Neural cell (in vitro differentiated cells): ENCODE data around the gene DOK6. TPM values are rescaled to one million over a fixed set of nuclear protein-coding genes. Genes with fewer than 3 reads are reported as not detected.

Source experiments
- H2AFZ ChIP-seq: fragments of 200-600, 300-800 bp; sonication (generic), shearing (Covaris generic); 2 replicates; pipeline ENCODE4 v1.6.0; 2014; ENCODE audit warnings: low read depth, mild to moderate bottlenecking, antibody characterized with exemption, low read length, moderate library complexity
- H3F3A ChIP-seq: fragments of 200-600 bp; shearing (Covaris generic); 2 replicates; pipeline ENCODE4 v1.6.1; 2016; ENCODE audit warnings: mild to moderate bottlenecking, moderate library complexity, mixed read lengths, antibody characterized with exemption, low read length; ENCODE audit not compliant: insufficient read depth, poor library complexity, severe bottlenecking
- H3K27ac ChIP-seq: fragments of 200-600, 300-800 bp; sonication (generic), shearing (Covaris generic); 2 replicates; pipeline ENCODE4 v1.5.1; 2014; ENCODE audit warnings: mild to moderate bottlenecking, low read length, moderate library complexity
- H3K27me3 ChIP-seq: fragments of 300-800, 200-600 bp; sonication (generic), shearing (Covaris generic); 2 replicates; pipeline ENCODE4 v1.6.0; 2014; ENCODE audit warnings: mild to moderate bottlenecking, low read depth, low read length, moderate library complexity; ENCODE audit not compliant: insufficient read depth
- H3K36me3 ChIP-seq: fragments of 300-800, 200-600 bp; sonication (generic), shearing (Covaris generic); 2 replicates; pipeline ENCODE4 v1.5.1; 2014; ENCODE audit warnings: mild to moderate bottlenecking, antibody characterized with exemption, low read length, moderate library complexity; ENCODE audit not compliant: insufficient read depth
- H3K4me2 ChIP-seq: fragments of 300-800, 200-600 bp; sonication (generic), shearing (Covaris generic); 2 replicates; pipeline ENCODE4 v1.6.0; 2014; ENCODE audit warnings: mild to moderate bottlenecking, low read length
- H3K4me3 ChIP-seq: fragments of 300-800, 200-600 bp; sonication (generic), shearing (Covaris generic); 2 replicates; pipeline ENCODE4 v1.5.1; 2014; ENCODE audit warnings: mild to moderate bottlenecking, low read length, moderate library complexity
- H3K79me2 ChIP-seq: fragments of 200-600 bp; shearing (Covaris generic); replicated peaks from 2 replicates; pipeline ENCODE4 v1.6.0; 2014; ENCODE audit warnings: mild to moderate bottlenecking, low read length, moderate library complexity; ENCODE audit not compliant: insufficient read depth
- H3K9ac ChIP-seq: fragments of 300-800, 200-600 bp; sonication (generic), shearing (Covaris generic); 2 replicates; pipeline ENCODE4 v1.6.1; 2016; ENCODE audit warnings: mild to moderate bottlenecking, low read length, mixed read lengths
- H3K9me2 ChIP-seq: fragments of 200-600 bp; shearing (Covaris generic); 2 replicates; pipeline ENCODE4 v1.6.1; 2016; ENCODE audit warnings: mild to moderate bottlenecking, low read length, mixed read lengths; ENCODE audit not compliant: insufficient read depth
- H3K9me3 ChIP-seq: fragments of 200-600, 300-800 bp; sonication (generic), shearing (Covaris generic); 2 replicates; pipeline ENCODE4 v1.6.1; 2016; ENCODE audit warnings: mild to moderate bottlenecking, mixed run types, low read length, moderate library complexity, mixed read lengths
- H4K20me1 ChIP-seq: fragments of 200-600 bp; shearing (Covaris generic); 2 replicates; pipeline ENCODE4 v1.6.1; 2016; ENCODE audit warnings: mild to moderate bottlenecking, mixed run types; ENCODE audit not compliant: insufficient read depth
- EP300 ChIP-seq: fragments of 450-650 bp; conservative IDR thresholded peaks from 2 replicates; pipeline ENCODE4 v1.6.1; 2014; ENCODE audit warnings: antibody characterized with exemption, mild to moderate bottlenecking, moderate library complexity; ENCODE audit not compliant: poor library complexity, severe bottlenecking
- EZH2 ChIP-seq: fragments of 200-600, 300-800 bp; shearing (Covaris generic), sonication (generic); IDR thresholded peaks from 2 replicates; pipeline ENCODE4 v1.6.1; 2014; ENCODE audit warnings: antibody characterized with exemption, low read length, borderline replicate concordance, mild to moderate bottlenecking; ENCODE audit not compliant: insufficient read depth, poor library complexity, severe bottlenecking
- MXI1 ChIP-seq: fragments of 450-650 bp; conservative IDR thresholded peaks from 2 replicates; pipeline ENCODE4 v1.6.1; 2014; ENCODE audit warnings: antibody characterized with exemption, mild to moderate bottlenecking; ENCODE audit not compliant: poor library complexity, severe bottlenecking
- POLR2AphosphoS5 ChIP-seq: IDR thresholded peaks from 2 replicates; pipeline ENCODE4 v1.6.1; 2012
- RAD21 ChIP-seq: fragments of 450-650 bp; conservative IDR thresholded peaks from 2 replicates; pipeline ENCODE4 v1.6.1; 2014; ENCODE audit warnings: antibody characterized with exemption, mild to moderate bottlenecking, moderate library complexity
- SMC3 ChIP-seq: fragments of 450-650 bp; conservative IDR thresholded peaks from 2 replicates; pipeline ENCODE4 v1.6.1; 2014; ENCODE audit warnings: antibody characterized with exemption, mild to moderate bottlenecking, moderate library complexity; ENCODE audit not compliant: poor library complexity
- TAF1 ChIP-seq: IDR thresholded peaks from 2 replicates; pipeline ENCODE4 v1.6.1; 2012; ENCODE audit warnings: low read depth
- polyA plus RNA-seq: library from polyadenylated mRNA; depleted of rRNA; stranded (reverse); fragments of >200 nt; gene quantifications from 2 replicates; pipeline ENCODE4 v1.2.3, GENCODE V29; 2014
- TF ChIP-seq, protein P1 (sequence below): IDR thresholded peaks from 2 replicates; pipeline ENCODE4 v1.6.1; 2012; ENCODE audit warnings: borderline replicate concordance
- TF ChIP-seq, protein P2 (sequence below): fragments of 450-650 bp; IDR thresholded peaks from 2 replicates; pipeline ENCODE4 v1.5.1; 2014; ENCODE audit warnings: antibody characterized with exemption, mild to moderate bottlenecking, moderate library complexity; ENCODE audit not compliant: poor library complexity, severe bottlenecking

DOK6 gene
- polyA plus RNA-seq, 1 donor from 2014 or later, result 9.7 TPM

DNA sequence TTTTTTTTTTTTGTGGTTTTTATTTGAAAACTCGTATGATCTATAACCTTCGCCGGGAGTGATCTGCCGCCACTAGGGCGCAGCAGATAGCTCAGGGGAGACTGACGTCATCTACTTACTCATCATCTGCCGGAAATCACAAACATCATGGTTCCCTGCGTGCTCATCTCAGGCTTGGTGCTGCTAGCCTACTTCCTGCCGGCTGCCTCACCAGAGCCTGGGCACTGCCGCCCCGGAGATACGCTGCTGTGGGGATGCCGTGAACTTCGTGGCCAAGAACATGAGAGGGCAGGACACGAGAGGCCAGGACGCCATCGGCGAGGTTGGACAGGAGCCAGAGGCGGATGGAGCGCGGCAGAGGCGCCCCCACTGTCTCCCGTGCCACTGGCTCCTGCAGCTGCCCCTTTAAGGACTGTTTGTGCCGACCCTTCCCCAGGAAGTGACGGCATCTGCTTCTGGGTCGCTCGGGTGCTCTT lies 68.8 kb downstream of the DOK6 start:
- H3K4me3 ChIP-seq, result no peak overlapping the region
- no peaks in the 10 kb centered on the region for H3K9me3 ChIP-seq
- H2AFZ ChIP-seq, result no peak overlapping the region
- no peak overlapping the region for H3K27ac ChIP-seq
- H3K36me3 ChIP-seq, result no peaks in the 10 kb centered on the region
- no peak overlapping the region for H3K4me2 ChIP-seq
- no peaks in the 10 kb centered on the region for H3K9me2 ChIP-seq
- no peaks in the 10 kb centered on the region for H3K79me2 ChIP-seq
- TF ChIP-seq POLR2AphosphoS5 (no peak), SMC3 (no peak), EP300 (no peak), TAF1 (no peak), MXI1 (no peak), RAD21 (no peak), EZH2 (no peak)
- TF ChIP-seq, protein P1, sequence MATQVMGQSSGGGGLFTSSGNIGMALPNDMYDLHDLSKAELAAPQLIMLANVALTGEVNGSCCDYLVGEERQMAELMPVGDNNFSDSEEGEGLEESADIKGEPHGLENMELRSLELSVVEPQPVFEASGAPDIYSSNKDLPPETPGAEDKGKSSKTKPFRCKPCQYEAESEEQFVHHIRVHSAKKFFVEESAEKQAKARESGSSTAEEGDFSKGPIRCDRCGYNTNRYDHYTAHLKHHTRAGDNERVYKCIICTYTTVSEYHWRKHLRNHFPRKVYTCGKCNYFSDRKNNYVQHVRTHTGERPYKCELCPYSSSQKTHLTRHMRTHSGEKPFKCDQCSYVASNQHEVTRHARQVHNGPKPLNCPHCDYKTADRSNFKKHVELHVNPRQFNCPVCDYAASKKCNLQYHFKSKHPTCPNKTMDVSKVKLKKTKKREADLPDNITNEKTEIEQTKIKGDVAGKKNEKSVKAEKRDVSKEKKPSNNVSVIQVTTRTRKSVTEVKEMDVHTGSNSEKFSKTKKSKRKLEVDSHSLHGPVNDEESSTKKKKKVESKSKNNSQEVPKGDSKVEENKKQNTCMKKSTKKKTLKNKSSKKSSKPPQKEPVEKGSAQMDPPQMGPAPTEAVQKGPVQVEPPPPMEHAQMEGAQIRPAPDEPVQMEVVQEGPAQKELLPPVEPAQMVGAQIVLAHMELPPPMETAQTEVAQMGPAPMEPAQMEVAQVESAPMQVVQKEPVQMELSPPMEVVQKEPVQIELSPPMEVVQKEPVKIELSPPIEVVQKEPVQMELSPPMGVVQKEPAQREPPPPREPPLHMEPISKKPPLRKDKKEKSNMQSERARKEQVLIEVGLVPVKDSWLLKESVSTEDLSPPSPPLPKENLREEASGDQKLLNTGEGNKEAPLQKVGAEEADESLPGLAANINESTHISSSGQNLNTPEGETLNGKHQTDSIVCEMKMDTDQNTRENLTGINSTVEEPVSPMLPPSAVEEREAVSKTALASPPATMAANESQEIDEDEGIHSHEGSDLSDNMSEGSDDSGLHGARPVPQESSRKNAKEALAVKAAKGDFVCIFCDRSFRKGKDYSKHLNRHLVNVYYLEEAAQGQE, result no peak
- TF ChIP-seq, protein P2, sequence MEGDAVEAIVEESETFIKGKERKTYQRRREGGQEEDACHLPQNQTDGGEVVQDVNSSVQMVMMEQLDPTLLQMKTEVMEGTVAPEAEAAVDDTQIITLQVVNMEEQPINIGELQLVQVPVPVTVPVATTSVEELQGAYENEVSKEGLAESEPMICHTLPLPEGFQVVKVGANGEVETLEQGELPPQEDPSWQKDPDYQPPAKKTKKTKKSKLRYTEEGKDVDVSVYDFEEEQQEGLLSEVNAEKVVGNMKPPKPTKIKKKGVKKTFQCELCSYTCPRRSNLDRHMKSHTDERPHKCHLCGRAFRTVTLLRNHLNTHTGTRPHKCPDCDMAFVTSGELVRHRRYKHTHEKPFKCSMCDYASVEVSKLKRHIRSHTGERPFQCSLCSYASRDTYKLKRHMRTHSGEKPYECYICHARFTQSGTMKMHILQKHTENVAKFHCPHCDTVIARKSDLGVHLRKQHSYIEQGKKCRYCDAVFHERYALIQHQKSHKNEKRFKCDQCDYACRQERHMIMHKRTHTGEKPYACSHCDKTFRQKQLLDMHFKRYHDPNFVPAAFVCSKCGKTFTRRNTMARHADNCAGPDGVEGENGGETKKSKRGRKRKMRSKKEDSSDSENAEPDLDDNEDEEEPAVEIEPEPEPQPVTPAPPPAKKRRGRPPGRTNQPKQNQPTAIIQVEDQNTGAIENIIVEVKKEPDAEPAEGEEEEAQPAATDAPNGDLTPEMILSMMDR, result no peak
- H3K27me3 ChIP-seq, result no peaks in the 10 kb centered on the region
- H3K9ac ChIP-seq, result no peak overlapping the region
- no peaks in the 10 kb centered on the region for H4K20me1 ChIP-seq
- H3F3A ChIP-seq, result no peaks in the 10 kb centered on the region

DNA sequence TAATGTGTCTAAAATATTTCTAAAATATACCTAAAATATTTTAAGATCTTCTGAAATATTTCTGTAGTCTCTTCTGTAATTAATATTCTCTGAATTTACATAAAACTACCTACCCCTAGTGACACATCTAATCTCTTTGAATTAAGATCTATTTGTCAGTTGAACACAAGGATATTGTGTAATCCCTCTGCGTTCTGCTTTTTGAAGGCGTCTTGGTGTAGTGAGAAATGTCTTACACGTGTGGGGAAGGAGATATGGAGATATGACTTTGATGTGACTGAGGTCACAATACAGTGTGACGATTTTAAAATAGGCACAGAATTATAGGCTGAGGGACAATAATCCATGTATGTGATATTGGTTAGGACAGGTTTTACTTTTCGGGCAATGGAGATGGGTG lies 79.8 kb downstream of the DOK6 start:
- TF ChIP-seq TAF1, result no peak
- TF ChIP-seq EZH2, result no peak
- no peak for TF ChIP-seq MXI1
- no peak for TF ChIP-seq POLR2AphosphoS5
- TF ChIP-seq, protein P2, result no peak
- H4K20me1 ChIP-seq, result no peaks in the 10 kb centered on the region
- no peak overlapping the region for H3K27ac ChIP-seq
- no peaks in the 10 kb centered on the region for H3K9me2 ChIP-seq
- H3K4me3 ChIP-seq, result no peak overlapping the region
- no peak overlapping the region for H3K4me2 ChIP-seq
- H3K27me3 ChIP-seq, result no peaks in the 10 kb centered on the region
- H2AFZ ChIP-seq, result no peak overlapping the region
- no peaks in the 10 kb centered on the region for H3F3A ChIP-seq
- H3K36me3 ChIP-seq, result no peaks in the 10 kb centered on the region
- no peaks in the 10 kb centered on the region for H3K9me3 ChIP-seq
- H3K9ac ChIP-seq, result no peak overlapping the region
- H3K79me2 ChIP-seq, result no peaks in the 10 kb centered on the region
